K562 (cell line): ENCODE data around the gene SMIM8. TPM values are rescaled to one million over a fixed set of nuclear protein-coding genes. Genes with fewer than 3 reads are reported as not detected.

Source experiments
- CBX3 ChIP-seq, 2 experiments: IDR thresholded peaks; 1 replicate in 1 of 2; 2 replicates in 1 of 2; pipeline ENCODE4 v1.6.1; 2012; ENCODE audit warnings: inconsistent platforms in 2 of 2, low read length in 2 of 2, borderline replicate concordance in 1 of 2, control low read depth in 1 of 2
- DDX20 ChIP-seq: fragments of 450-650 bp; IDR thresholded peaks from 2 replicates; pipeline ENCODE4 v1.6.1; 2016; ENCODE audit warnings: missing genetic modification characterization, low read depth, mild to moderate bottlenecking, missing compliant biosample characterization, moderate library complexity
- HDAC2 ChIP-seq: fragments of 450-650 bp; IDR thresholded peaks from 2 replicates; pipeline ENCODE4 v1.6.1; 2016; ENCODE audit warnings: mild to moderate bottlenecking
- MTA2 ChIP-seq: fragments of 450-650 bp; IDR thresholded peaks from 2 replicates; pipeline ENCODE4 v1.6.1; 2016; ENCODE audit warnings: low read depth
- NFXL1 ChIP-seq: fragments of 450-650 bp; formaldehyde crosslinking; IDR thresholded peaks from 2 replicates; pipeline ENCODE4 v1.4.0; 2021; ENCODE audit warnings: mild to moderate bottlenecking
- RBM39 ChIP-seq: fragments of 200-400 bp; formaldehyde crosslinking; optimal IDR thresholded peaks from 2 replicates; pipeline ENCODE3; 2018; ENCODE audit warnings: low read depth, low read length
- RHOXF2B ChIP-seq: fragments of 250-450 bp; sonication (Bioruptor Pico); conservative IDR thresholded peaks from 2 replicates; pipeline ENCODE4 v1.5.1; 2021
- SMAD3 ChIP-seq: fragments of 450-650 bp; formaldehyde crosslinking; conservative IDR thresholded peaks from 2 replicates; pipeline ENCODE4 v1.4.0; 2020; ENCODE audit warnings: mild to moderate bottlenecking
- SMAD4 ChIP-seq: fragments of 250-450 bp; sonication (Bioruptor Pico); conservative IDR thresholded peaks from 2 replicates; pipeline ENCODE4 v1.8.0; 2021; ENCODE audit warnings: inconsistent platforms, mild to moderate bottlenecking, moderate library complexity
- XRCC3 ChIP-seq: fragments of 450-650 bp; IDR thresholded peaks from 2 replicates; pipeline ENCODE4 v1.6.1; 2017; ENCODE audit warnings: mild to moderate bottlenecking, moderate library complexity
- ZNF41 ChIP-seq: fragments of 250-450 bp; sonication (Bioruptor Pico); conservative IDR thresholded peaks from 2 replicates; pipeline ENCODE4 v1.4.0; 2020; ENCODE audit warnings: mild to moderate bottlenecking
- polyA plus RNA-seq, 8 experiments: library from polyadenylated mRNA; depleted of rRNA in 4 of 8; stranded (reverse) in 5 of 8; unstranded in 3 of 8; fragments of >200 nt; fragmentation: Nextera tagmentation in 2 of 8; fragmentation: Illumina TruSeq in 1 of 8; extraction: Ambion mirVana in 2 of 8; extraction: Trizol in 1 of 8; gene quantifications; 2 replicates each; pipeline versions ENCODE4 v1.2.1 to v1.2.3, GENCODE V29; 2011 to 2014; ENCODE audit warnings: inconsistent platforms in 1 of 8, missing spikeins in 1 of 8
- total RNA-seq, 7 experiments: library from RNA; depleted of rRNA in 6 of 7; stranded (reverse); fragments of >200 nt in 6 of 7; fragmentation: Illumina TruSeq in 2 of 7; extraction: Trizol in 2 of 7; gene quantifications; 2 replicates each; pipeline versions ENCODE4 v1.2.1 to v1.2.3, GENCODE V29; 2011 to 2021; ENCODE audit warnings: low replicate concordance in 1 of 7
- TF ChIP-seq, protein P1 (sequence below): fragments of 450-650 bp; formaldehyde crosslinking; IDR thresholded peaks from 2 replicates; pipeline ENCODE4 v1.4.0; 2022; ENCODE audit warnings: missing genetic modification characterization
- TF ChIP-seq, protein P2 (sequence below): sonication (generic); IDR thresholded peaks from 2 replicates; pipeline ENCODE4 v1.6.1; 2016
- TF ChIP-seq, protein P3 (sequence below), 2 experiments: fragments of 450-650 bp in 1 of 2; sonication (generic) in 1 of 2; formaldehyde crosslinking; conservative IDR thresholded peaks; 2 replicates each; pipeline versions ENCODE4 v1.4.0 to v1.8.1; 2020 to 2022; ENCODE audit warnings: mild to moderate bottlenecking in 1 of 2, missing genetic modification reagents in 1 of 2
- TF ChIP-seq, protein P4 (sequence below): sonication (generic); formaldehyde crosslinking; IDR thresholded peaks from 2 replicates; pipeline ENCODE4 v1.8.0; 2022; ENCODE audit warnings: missing genetic modification reagents, mild to moderate bottlenecking, borderline replicate concordance
- TF ChIP-seq, protein P5 (sequence below): fragments of 250-450 bp; sonication (Bioruptor Pico); IDR thresholded peaks from 2 replicates; pipeline ENCODE4 v1.8.0; 2021; ENCODE audit warnings: moderate library complexity, mild to moderate bottlenecking, inconsistent platforms
- TF ChIP-seq, protein P6 (sequence below): fragments of 250-450 bp; sonication (Bioruptor Pico); IDR thresholded peaks from 2 replicates; pipeline ENCODE4 v1.4.0; 2020; ENCODE audit warnings: mild to moderate bottlenecking, moderate library complexity, borderline replicate concordance
- TF ChIP-seq, protein P7 (sequence below): sonication (generic); formaldehyde crosslinking; IDR thresholded peaks from 2 replicates; pipeline ENCODE4 v1.8.1; 2023; ENCODE audit warnings: mild to moderate bottlenecking, missing genetic modification reagents, moderate library complexity

Gene SMIM8
- total and polyA plus RNA-seq, 9 of the 15 experiments (the other 6 are each of a cell fraction or from before 2014, with no cell fraction given) = 8.3 to 53.7 (median 15.1) TPM

DNA sequence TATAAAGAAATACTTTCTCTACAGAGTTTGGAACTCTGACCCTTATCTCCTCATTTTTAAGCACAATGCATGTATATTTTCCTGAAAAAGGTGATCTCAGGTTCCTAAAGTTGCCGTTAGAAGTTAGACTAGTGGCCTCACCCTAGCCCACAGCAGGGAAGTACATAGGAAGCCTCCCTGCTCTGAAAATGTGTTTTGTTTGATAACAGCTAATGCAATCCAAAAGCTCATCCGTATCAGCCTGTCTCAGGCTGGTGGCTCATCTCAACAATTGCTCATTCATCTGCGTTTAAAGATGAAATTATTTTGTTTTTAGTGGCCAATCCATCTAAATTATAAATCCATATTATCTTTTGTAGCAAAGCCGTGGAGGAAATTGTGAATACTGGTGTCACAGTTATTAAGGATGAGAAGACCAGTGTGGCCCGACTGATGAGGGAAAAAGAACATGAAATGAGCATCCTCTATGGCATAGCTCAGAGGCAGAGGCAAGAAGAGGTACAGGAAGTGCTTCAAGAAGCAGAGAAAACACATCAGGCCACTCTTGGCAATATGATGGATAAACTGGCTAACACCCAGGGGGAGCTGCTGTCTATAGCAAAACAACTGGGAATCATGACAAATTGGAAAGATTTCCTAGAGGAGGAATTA is 42.3 kb downstream of the SMIM8 start (continued):
- TF ChIP-seq, protein P1, sequence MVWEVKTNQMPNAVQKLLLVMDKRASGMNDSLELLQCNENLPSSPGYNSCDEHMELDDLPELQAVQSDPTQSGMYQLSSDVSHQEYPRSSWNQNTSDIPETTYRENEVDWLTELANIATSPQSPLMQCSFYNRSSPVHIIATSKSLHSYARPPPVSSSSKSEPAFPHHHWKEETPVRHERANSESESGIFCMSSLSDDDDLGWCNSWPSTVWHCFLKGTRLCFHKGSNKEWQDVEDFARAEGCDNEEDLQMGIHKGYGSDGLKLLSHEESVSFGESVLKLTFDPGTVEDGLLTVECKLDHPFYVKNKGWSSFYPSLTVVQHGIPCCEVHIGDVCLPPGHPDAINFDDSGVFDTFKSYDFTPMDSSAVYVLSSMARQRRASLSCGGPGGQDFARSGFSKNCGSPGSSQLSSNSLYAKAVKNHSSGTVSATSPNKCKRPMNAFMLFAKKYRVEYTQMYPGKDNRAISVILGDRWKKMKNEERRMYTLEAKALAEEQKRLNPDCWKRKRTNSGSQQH (CRISPR knock-in tag) = no peak
- no peak for TF ChIP-seq ZNF41 (CRISPR knock-in tag)
- TF ChIP-seq RBM39 = no peak
- TF ChIP-seq, protein P2, sequence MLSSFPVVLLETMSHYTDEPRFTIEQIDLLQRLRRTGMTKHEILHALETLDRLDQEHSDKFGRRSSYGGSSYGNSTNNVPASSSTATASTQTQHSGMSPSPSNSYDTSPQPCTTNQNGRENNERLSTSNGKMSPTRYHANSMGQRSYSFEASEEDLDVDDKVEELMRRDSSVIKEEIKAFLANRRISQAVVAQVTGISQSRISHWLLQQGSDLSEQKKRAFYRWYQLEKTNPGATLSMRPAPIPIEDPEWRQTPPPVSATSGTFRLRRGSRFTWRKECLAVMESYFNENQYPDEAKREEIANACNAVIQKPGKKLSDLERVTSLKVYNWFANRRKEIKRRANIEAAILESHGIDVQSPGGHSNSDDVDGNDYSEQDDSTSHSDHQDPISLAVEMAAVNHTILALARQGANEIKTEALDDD = peak; percentile 68; the same call in 1 of the 2 replicates
- TF ChIP-seq SMAD3 (CRISPR knock-in tag) = no peak
- TF ChIP-seq, protein P3, sequence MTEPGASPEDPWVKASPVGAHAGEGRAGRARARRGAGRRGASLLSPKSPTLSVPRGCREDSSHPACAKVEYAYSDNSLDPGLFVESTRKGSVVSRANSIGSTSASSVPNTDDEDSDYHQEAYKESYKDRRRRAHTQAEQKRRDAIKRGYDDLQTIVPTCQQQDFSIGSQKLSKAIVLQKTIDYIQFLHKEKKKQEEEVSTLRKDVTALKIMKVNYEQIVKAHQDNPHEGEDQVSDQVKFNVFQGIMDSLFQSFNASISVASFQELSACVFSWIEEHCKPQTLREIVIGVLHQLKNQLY (CRISPR knock-in tag; conservative IDR thresholded peaks at IDR 0.05) = no peak
- TF ChIP-seq CBX3 (IDR thresholded peaks at IDR 0.05; ENCODE audit: borderline replicate concordance in 1 of 2, low read length in 2 of 2) = no peak
- TF ChIP-seq, protein P4, sequence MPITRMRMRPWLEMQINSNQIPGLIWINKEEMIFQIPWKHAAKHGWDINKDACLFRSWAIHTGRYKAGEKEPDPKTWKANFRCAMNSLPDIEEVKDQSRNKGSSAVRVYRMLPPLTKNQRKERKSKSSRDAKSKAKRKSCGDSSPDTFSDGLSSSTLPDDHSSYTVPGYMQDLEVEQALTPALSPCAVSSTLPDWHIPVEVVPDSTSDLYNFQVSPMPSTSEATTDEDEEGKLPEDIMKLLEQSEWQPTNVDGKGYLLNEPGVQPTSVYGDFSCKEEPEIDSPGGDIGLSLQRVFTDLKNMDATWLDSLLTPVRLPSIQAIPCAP (CRISPR knock-in tag) = no peak
- TF ChIP-seq NFXL1 (CRISPR knock-in tag) = no peak
- TF ChIP-seq, protein P5, sequence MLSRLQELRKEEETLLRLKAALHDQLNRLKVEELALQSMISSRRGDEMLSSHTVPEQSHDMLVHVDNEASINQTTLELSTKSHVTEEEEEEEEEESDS (CRISPR knock-in tag) = no peak
- TF ChIP-seq, protein P6, sequence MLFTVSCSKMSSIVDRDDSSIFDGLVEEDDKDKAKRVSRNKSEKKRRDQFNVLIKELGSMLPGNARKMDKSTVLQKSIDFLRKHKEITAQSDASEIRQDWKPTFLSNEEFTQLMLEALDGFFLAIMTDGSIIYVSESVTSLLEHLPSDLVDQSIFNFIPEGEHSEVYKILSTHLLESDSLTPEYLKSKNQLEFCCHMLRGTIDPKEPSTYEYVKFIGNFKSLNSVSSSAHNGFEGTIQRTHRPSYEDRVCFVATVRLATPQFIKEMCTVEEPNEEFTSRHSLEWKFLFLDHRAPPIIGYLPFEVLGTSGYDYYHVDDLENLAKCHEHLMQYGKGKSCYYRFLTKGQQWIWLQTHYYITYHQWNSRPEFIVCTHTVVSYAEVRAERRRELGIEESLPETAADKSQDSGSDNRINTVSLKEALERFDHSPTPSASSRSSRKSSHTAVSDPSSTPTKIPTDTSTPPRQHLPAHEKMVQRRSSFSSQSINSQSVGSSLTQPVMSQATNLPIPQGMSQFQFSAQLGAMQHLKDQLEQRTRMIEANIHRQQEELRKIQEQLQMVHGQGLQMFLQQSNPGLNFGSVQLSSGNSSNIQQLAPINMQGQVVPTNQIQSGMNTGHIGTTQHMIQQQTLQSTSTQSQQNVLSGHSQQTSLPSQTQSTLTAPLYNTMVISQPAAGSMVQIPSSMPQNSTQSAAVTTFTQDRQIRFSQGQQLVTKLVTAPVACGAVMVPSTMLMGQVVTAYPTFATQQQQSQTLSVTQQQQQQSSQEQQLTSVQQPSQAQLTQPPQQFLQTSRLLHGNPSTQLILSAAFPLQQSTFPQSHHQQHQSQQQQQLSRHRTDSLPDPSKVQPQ = no peak
- no peak for TF ChIP-seq DDX20 (tag)
- peak; percentile 76; the same call in 1 of the 2 replicates for TF ChIP-seq HDAC2
- no peak for TF ChIP-seq RHOXF2B (CRISPR knock-in tag)
- TF ChIP-seq MTA2 = peak; percentile 87
- peak; percentile 28; the same call in 1 of the 2 replicates for TF ChIP-seq SMAD4 (CRISPR knock-in tag)
- TF ChIP-seq, protein P7, sequence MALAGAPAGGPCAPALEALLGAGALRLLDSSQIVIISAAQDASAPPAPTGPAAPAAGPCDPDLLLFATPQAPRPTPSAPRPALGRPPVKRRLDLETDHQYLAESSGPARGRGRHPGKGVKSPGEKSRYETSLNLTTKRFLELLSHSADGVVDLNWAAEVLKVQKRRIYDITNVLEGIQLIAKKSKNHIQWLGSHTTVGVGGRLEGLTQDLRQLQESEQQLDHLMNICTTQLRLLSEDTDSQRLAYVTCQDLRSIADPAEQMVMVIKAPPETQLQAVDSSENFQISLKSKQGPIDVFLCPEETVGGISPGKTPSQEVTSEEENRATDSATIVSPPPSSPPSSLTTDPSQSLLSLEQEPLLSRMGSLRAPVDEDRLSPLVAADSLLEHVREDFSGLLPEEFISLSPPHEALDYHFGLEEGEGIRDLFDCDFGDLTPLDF (CRISPR knock-in tag) = peak; percentile 31; the same call in 1 of the 2 replicates
- no peak for TF ChIP-seq XRCC3
